ENCODE results near the gene ZBP1.

ZBP1 gene

GRCh38 chr20:57568088-57568896 is 51.9 kb downstream of the ZBP1 start:
- no peak for DNase-seq

GRCh38 chr20:57567471-57568079 is 52.7 kb downstream of the ZBP1 start:
- no peak for DNase-seq

GRCh38 chr20:57566803-57567459 is 53.3 kb downstream of the ZBP1 start:
- no peak for DNase-seq

- no peak for DNase-seq
Observed at GRCh38 chr20:57566399-57566798, 53.8 kb downstream of the ZBP1 start.

- DNase-seq, result no peak
Observed at GRCh38 chr20:57564951-57565642, 55.1 kb downstream of the ZBP1 start.

GRCh38 chr20:57564180-57564802 is 55.9 kb downstream of the ZBP1 start:
- no peak for DNase-seq

GRCh38 chr20:57563522-57563921 is 56.7 kb downstream of the ZBP1 start:
- DNase-seq, result no peak

- no peak for DNase-seq
Observed at GRCh38 chr20:57562541-57563465, 57.4 kb downstream of the ZBP1 start.

GRCh38 chr20:57561356-57562279 is 58.6 kb downstream of the ZBP1 start:
- DNase-seq, result no peak

- no peak for DNase-seq
Observed at GRCh38 chr20:57560554-57561355, 59.5 kb downstream of the ZBP1 start, which contains the start of gene PCK1. Gene PCK1 (plus strand): TSS chr20:57561110. CDS start chr20:57561412, 302 bp downstream.

- DNase-seq, result no peak
Observed at GRCh38 chr20:57559658-57560553, 60.3 kb downstream of the ZBP1 start.

GRCh38 chr20:57559289-57559634 is 61.0 kb downstream of the ZBP1 start:
- DNase-seq, result no peak

GRCh38 chr20:57558614-57559288 is 61.5 kb downstream of the ZBP1 start:
- no peak for DNase-seq

GRCh38 chr20:57557926-57558613 is 62.2 kb downstream of the ZBP1 start:
- DNase-seq, result no peak

GRCh38 chr20:57556980-57557274 is 63.3 kb downstream of the ZBP1 start:
- no peak for DNase-seq

GRCh38 chr20:57555457-57556184 is 64.6 kb downstream of the ZBP1 start:
- DNase-seq, result no peak
